Measurements from ENCODE around the gene FER. TPM values are rescaled to one million over a fixed set of nuclear protein-coding genes. Genes with fewer than 3 reads are reported as not detected.

FER gene
- total and polyA plus RNA-seq, 2 of the 8 experiments (the other 6 are each of a cell fraction or from before 2014, with no cell fraction given), result 1.3 to 15.8 TPM

DNA sequence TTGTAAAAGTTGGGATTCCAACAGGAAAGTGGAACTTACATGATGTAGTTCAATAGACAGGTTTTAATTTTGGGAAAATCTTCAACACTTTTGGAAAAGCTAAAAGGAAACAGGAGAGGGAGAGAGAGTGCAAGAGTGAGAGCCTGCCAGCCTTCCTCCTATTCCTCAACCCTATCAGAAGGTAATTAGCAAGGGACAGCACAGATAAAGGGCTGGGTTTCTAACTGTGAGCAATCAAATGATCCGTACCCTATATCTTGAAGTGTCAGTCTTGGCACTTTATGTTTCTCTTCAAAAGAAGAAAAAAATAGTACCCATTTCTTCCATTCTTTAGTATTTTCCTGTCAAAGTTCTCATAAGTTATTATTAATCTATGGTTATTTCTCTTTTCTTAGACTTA, 79.4 kb downstream of the FER start (continued):
- TF ChIP-seq SP1 (IDR thresholded peaks at IDR 0.05; ENCODE audit: low read depth, low read length) (no peak), POU5F1 (IDR thresholded peaks at IDR 0.05; ENCODE audit: low read depth, low read length) (no peak), JUN (IDR thresholded peaks at IDR 0.05; ENCODE audit: low read depth, low read length) (no peak), PHF8 (conservative IDR thresholded peaks at IDR 0.05; ENCODE audit: low read depth, low read length) (no peak), CBX8 (IDR thresholded peaks at IDR 0.05; ENCODE audit: borderline replicate concordance, low read depth, low read length) (no peak)
